Activated naive CD4-positive, alpha-beta T cell treated with anti-CD3 and anti-CD28 coated beads, Interleukin-2, amount 50 U/mL, for 24 hours (primary cell): Measurements from ENCODE around the gene CACNA1I.

ENCODE experiments used
- H3K27ac Mint-ChIP-seq: one replicate; pipeline ENCODE4 v1.8.0; 2021; ENCODE audit warnings: mild to moderate bottlenecking, mixed read lengths
- H3K27me3 Mint-ChIP-seq: one replicate; pipeline ENCODE4 v1.8.0; 2021; ENCODE audit warnings: mixed read lengths
- H3K36me3 Mint-ChIP-seq: one replicate; pipeline ENCODE4 v1.8.0; 2021; ENCODE audit warnings: mixed read lengths
- H3K4me1 Mint-ChIP-seq: one replicate; pipeline ENCODE4 v1.8.0; 2021; ENCODE audit warnings: mixed read lengths
- H3K4me3 Mint-ChIP-seq: one replicate; pipeline ENCODE4 v1.8.0; 2021; ENCODE audit warnings: mild to moderate bottlenecking, mixed read lengths
- H3K9me3 Mint-ChIP-seq: one replicate; pipeline ENCODE4 v1.8.0; 2021; ENCODE audit warnings: mixed read lengths

Gene CACNA1I

GRCh38 chr22:39719559-39720450, 149.3 kb downstream of the CACNA1I start:
- Mint-ChIP-seq H3K36me3 (no peaks in the 10 kb centered on the region), H3K9me3 (no peaks in the 10 kb centered on the region), H3K4me3 (no peak overlapping the region), H3K27ac (no peak overlapping the region), H3K4me1 (peaks cover 3% of the 10 kb centered on the region), H3K27me3 (no peaks in the 10 kb centered on the region)

- H3K27ac Mint-ChIP-seq, result no peak overlapping the region
- H3K9me3 Mint-ChIP-seq, result no peaks in the 10 kb centered on the region
- no peaks in the 10 kb centered on the region for H3K36me3 Mint-ChIP-seq
- H3K4me3 Mint-ChIP-seq, result no peak overlapping the region
- no peaks in the 10 kb centered on the region for H3K27me3 Mint-ChIP-seq
- peaks cover 3% of the 10 kb centered on the region for H3K4me1 Mint-ChIP-seq
Observed at GRCh38 chr22:39721206-39722031, 150.9 kb downstream of the CACNA1I start.

- no peaks in the 10 kb centered on the region for H3K36me3 Mint-ChIP-seq
- H3K4me3 Mint-ChIP-seq, result no peak overlapping the region
- H3K9me3 Mint-ChIP-seq, result no peaks in the 10 kb centered on the region
- peaks cover 3% of the 10 kb centered on the region for H3K4me1 Mint-ChIP-seq
- no peaks in the 10 kb centered on the region for H3K27me3 Mint-ChIP-seq
- no peak overlapping the region for H3K27ac Mint-ChIP-seq
Observed at GRCh38 chr22:39722032-39722325, 151.4 kb downstream of the CACNA1I start.

GRCh38 chr22:39722501-39722900, 151.9 kb downstream of the CACNA1I start:
- peaks cover 3% of the 10 kb centered on the region for H3K4me1 Mint-ChIP-seq
- no peak overlapping the region for H3K27ac Mint-ChIP-seq
- H3K9me3 Mint-ChIP-seq, result no peaks in the 10 kb centered on the region
- no peaks in the 10 kb centered on the region for H3K27me3 Mint-ChIP-seq
- H3K4me3 Mint-ChIP-seq, result no peak overlapping the region
- no peaks in the 10 kb centered on the region for H3K36me3 Mint-ChIP-seq

- Mint-ChIP-seq H3K9me3 (no peaks in the 10 kb centered on the region), H3K4me1 (peaks cover 3% of the 10 kb centered on the region), H3K27ac (no peak overlapping the region), H3K27me3 (no peaks in the 10 kb centered on the region), H3K4me3 (no peak overlapping the region), H3K36me3 (no peaks in the 10 kb centered on the region)
Observed at GRCh38 chr22:39723463-39723862, 152.9 kb downstream of the CACNA1I start.

- H3K4me1 Mint-ChIP-seq, result peaks cover 3% of the 10 kb centered on the region
- H3K27me3 Mint-ChIP-seq, result no peaks in the 10 kb centered on the region
Observed at GRCh38 chr22:39723899-39724351, 153.4 kb downstream of the CACNA1I start.

GRCh38 chr22:39724390-39724789, 153.8 kb downstream of the CACNA1I start:
- Mint-ChIP-seq H3K9me3 (no peaks in the 10 kb centered on the region), H3K27me3 (no peaks in the 10 kb centered on the region), H3K4me1 (peaks cover 3% of the 10 kb centered on the region), H3K27ac (no peak overlapping the region), H3K36me3 (no peaks in the 10 kb centered on the region), H3K4me3 (no peak overlapping the region)

More at GRCh38 chr22:39723899-39724351, 153.4 kb downstream of the CACNA1I start:
- H3K27ac Mint-ChIP-seq, result no peak overlapping the region
- no peaks in the 10 kb centered on the region for H3K9me3 Mint-ChIP-seq
- H3K36me3 Mint-ChIP-seq, result no peaks in the 10 kb centered on the region
- H3K4me3 Mint-ChIP-seq, result no peak overlapping the region

GRCh38 chr22:39724857-39725256, 154.3 kb downstream of the CACNA1I start:
- no peaks in the 10 kb centered on the region for H3K36me3 Mint-ChIP-seq
- no peaks in the 10 kb centered on the region for H3K27me3 Mint-ChIP-seq
- peaks cover 3% of the 10 kb centered on the region for H3K4me1 Mint-ChIP-seq
- H3K4me3 Mint-ChIP-seq, result no peak overlapping the region
- no peaks in the 10 kb centered on the region for H3K9me3 Mint-ChIP-seq
- H3K27ac Mint-ChIP-seq, result no peak overlapping the region

- H3K27ac Mint-ChIP-seq, result no peak overlapping the region
Observed at GRCh38 chr22:39725351-39726035, 154.9 kb downstream of the CACNA1I start.

GRCh38 chr22:39727541-39727940, 157.0 kb downstream of the CACNA1I start:
- H3K9me3 Mint-ChIP-seq, result no peaks in the 10 kb centered on the region
- H3K4me1 Mint-ChIP-seq, result peaks cover under 1% of the 10 kb centered on the region
- no peak overlapping the region for H3K4me3 Mint-ChIP-seq
- no peaks in the 10 kb centered on the region for H3K36me3 Mint-ChIP-seq
- no peaks in the 10 kb centered on the region for H3K27me3 Mint-ChIP-seq
- no peak overlapping the region for H3K27ac Mint-ChIP-seq

More at GRCh38 chr22:39725351-39726035, 154.9 kb downstream of the CACNA1I start:
- Mint-ChIP-seq H3K9me3 (no peaks in the 10 kb centered on the region), H3K4me1 (peaks cover 3% of the 10 kb centered on the region), H3K36me3 (no peaks in the 10 kb centered on the region), H3K27me3 (no peaks in the 10 kb centered on the region), H3K4me3 (no peak overlapping the region)

GRCh38 chr22:39728236-39728860, 157.8 kb downstream of the CACNA1I start:
- no peaks in the 10 kb centered on the region for H3K4me1 Mint-ChIP-seq
- H3K9me3 Mint-ChIP-seq, result no peaks in the 10 kb centered on the region
- H3K27ac Mint-ChIP-seq, result no peak overlapping the region
- H3K36me3 Mint-ChIP-seq, result no peaks in the 10 kb centered on the region
- no peak overlapping the region for H3K4me3 Mint-ChIP-seq
- no peaks in the 10 kb centered on the region for H3K27me3 Mint-ChIP-seq

GRCh38 chr22:39729141-39729934, 158.8 kb downstream of the CACNA1I start:
- Mint-ChIP-seq H3K27me3 (no peaks in the 10 kb centered on the region), H3K4me3 (no peak overlapping the region), H3K4me1 (no peaks in the 10 kb centered on the region), H3K27ac (peak overlapping the region; percentile 46), H3K36me3 (no peaks in the 10 kb centered on the region), H3K9me3 (no peaks in the 10 kb centered on the region)

GRCh38 chr22:39731481-39731880, 160.9 kb downstream of the CACNA1I start:
- no peak overlapping the region for H3K27ac Mint-ChIP-seq
- no peaks in the 10 kb centered on the region for H3K4me1 Mint-ChIP-seq
- no peaks in the 10 kb centered on the region for H3K27me3 Mint-ChIP-seq

GRCh38 chr22:39731881-39732555, 161.5 kb downstream of the CACNA1I start:
- Mint-ChIP-seq H3K9me3 (no peaks in the 10 kb centered on the region), H3K4me3 (no peak overlapping the region), H3K27me3 (no peaks in the 10 kb centered on the region), H3K27ac (no peak overlapping the region), H3K4me1 (no peaks in the 10 kb centered on the region), H3K36me3 (no peaks in the 10 kb centered on the region)

More at GRCh38 chr22:39731481-39731880, 160.9 kb downstream of the CACNA1I start:
- Mint-ChIP-seq H3K4me3 (no peak overlapping the region), H3K9me3 (no peaks in the 10 kb centered on the region), H3K36me3 (no peaks in the 10 kb centered on the region)
